NAMALWA (cell line): ENCODE results near the gene PREP.

Experiments
- DNase-seq: peaks from one replicate; pipeline ENCODE4 v3.0.0-alpha.2; 2015; ENCODE audit warnings: low spot score

Gene PREP

DNA sequence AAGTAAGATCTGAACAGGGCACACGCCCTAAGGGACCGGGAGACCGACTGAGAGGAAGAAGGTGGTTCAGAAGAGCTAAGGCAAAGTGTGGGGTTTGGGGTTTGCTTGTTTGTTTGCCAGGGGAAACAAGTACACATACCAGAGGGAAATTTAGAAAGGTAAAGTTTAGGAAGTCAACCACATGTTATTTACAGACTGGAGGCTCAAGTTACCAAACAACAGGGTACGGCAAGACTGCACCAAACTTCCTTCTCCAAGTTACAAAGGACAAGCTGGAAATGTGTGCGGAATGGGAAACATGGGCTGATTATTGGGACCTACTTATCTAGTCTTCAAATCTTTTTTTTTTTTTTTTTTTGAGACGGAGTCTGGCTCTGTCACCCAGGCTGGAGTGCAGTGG lies 11.2 kb downstream of the PREP start:
- no peak for DNase-seq

DNA sequence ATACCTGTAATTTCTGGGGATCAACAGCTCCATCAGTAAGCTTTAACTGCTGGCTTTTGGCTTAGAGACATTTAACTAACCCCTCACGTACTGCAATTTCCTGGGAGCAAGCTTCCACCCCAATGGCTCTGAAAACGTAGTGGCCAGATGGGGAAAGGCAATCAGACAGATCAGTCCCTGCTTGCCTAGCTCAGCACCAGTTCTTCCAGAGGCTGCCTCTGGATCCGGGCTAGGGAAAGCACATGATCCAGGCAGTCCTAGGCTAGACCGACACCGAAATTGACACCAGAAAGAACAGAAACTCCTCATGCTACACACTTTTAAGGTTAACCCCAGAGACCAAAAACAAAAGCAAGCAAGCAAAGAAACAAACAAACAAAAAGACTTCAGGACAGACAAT lies 13.3 kb downstream of the PREP start:
- no peak for DNase-seq

DNA sequence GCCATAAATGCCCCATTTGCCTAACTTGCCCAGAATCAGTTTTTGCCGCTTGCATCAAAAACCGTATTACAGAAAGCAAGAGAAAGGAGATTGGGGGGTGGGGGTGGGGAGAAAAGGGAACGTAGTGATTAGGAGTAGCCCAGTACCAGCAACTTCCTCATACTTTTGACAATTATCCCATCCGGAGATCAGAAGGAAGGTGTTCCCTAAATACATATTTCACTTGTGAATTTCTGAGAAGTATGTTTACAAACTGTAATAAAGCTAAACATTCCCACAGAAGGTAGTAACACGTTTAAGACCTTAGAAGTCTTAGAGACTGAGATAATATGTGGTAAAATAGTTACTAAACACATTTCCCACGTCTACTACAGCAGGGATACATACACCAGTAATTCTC lies 14.5 kb downstream of the PREP start:
- no peak for DNase-seq

DNA sequence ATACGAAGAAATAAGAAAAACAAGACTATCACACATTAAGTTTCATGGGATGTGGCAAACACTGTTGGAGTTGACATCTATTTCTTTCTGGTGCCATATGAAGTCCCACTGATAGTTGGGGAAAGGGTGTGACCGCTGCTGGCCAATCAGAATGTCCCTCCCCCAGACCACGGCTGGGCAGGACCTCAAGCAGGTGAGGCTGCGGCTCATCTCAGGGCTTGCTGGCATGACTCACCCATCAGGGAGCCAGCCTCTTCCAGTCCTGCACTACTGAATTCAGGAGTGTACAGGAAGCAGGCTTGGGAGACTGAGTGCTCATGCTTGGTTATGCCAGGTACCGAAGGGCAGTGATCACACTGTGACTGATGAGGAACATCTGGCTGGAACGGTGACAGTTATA lies 18.9 kb downstream of the PREP start:
- no peak for DNase-seq

DNA sequence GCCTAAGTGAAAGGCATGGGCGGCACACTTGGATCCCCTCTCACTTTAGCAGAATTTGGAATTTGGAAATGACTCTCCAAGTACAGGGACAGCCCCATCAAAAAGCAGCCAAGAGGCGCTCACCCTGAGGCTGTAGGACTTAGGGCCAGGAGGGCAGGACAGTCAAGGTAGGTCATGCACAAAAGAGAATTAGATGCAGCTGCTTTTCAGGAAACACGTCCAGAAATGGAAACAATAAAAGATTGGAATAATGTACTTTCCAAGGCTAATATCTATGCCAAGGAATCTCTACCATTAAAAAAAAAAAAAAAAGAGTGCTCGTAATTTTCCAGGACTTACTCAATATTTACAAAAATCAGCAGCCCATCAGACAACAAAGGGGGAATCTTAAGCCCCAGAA lies 19.9 kb downstream of the PREP start:
- no peak for DNase-seq

DNA sequence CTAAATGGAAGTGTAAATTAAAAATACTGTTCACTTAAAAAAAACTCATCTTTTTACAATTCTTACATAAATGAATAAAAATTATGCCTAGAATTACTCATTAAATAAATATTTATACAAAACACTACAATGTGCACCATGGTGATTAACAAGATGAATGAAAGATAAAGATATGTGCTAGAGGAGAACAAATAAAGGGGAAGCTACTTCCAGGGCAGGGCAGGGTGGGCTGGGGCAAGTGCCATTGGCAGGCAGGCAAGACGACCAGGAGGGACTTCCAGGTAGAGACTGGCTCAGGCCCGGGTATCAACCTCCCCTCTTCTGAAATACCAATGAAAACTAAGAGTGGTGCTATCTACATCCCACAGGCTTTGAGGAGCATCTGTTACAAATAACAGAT lies 20.4 kb downstream of the PREP start:
- DNase-seq, result no peak

DNA sequence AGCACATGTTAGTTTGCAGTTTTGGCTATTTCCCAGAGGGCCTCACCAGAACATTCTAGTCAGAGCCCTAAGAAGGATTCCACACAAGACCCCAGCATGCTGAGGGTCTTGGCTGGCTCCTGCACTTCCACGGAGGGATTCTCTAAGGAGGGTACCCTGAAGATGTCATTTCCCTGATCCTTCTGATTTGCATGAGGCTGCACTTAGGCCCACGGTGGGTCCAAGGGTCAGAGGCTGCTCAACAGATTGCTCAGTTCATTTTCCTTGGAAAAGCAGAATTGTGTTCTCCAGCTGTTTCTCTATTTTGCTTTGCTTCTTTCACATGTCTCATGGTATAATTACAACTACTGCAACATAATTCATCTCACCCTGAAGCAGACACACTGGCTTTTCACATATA lies 22.2 kb downstream of the PREP start:
- DNase-seq, result no peak

DNA sequence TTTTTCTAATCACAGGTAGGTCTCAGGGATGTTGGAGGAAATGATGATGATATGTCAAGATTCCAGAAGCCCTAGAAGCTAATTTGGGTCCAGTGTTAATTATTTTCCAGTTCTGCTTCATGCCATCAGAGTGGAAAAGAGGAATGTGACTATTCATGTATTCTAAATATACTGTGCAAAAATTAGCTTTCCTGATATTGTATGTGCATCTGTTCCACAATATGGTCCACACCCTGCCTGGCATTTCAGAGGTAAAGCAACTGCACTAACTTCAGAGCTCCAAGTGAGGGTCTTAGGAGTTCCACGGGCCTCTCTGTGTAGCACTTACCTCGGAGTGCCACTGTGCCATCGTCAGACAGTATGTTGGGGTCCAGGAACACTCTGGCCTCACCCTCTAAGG lies 27.1 kb downstream of the PREP start:
- no peak for DNase-seq

DNA sequence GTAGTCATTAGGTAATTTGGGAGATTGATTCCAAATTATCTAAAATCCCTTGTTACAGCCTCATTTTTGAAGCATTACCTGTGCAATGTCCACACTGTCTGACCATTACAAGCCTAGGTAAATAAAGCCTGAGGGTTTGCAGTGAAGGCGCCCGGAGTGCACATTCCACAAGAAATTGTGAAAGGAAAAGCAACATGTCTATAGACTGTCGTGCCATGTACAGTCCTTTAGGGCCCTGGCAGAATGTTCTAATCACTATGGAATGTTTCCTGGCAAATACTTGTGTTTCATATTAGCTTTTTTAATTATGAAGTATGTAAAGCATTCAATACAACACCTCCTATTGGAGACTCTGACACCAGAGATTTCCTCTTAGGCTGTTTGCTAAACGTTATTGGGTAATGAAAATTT lies 28.9 kb downstream of the PREP start:
- no peak for DNase-seq

DNA sequence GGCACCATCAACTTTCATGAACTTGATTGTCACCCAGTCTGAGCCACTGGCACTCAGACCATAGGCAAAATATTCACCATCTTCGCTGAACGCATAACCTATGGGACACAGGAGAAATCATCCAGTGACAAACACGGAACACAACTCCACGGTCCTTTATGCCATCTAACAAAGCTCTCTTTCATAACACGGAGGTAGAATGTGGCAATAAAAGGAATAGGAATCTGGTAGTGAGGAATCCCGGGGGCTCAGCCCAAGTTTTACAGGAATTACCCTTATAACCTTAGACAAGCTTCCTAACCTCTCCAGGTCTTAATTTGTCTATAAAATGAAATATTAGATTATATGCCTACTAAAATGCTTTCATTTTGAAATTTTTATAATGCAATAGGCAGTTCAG lies 29.4 kb downstream of the PREP start:
- DNase-seq, result no peak

DNA sequence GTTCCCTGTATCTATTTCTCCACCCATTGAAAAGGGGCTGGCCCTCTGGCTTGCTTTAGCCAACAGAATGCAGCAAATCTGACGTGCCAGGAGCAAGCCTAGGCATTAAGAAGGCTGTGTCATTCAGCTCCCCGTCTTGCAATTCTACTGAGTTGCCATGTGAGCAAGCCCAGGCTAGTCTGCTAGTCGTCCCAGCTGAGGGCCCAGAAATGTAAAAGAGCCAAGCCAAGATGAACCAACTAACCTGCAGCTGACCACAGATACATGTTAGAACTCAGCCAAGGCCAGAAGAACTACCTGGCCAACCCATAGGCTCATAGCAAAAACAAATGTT lies 30.1 kb downstream of the PREP start:
- no peak for DNase-seq

DNA sequence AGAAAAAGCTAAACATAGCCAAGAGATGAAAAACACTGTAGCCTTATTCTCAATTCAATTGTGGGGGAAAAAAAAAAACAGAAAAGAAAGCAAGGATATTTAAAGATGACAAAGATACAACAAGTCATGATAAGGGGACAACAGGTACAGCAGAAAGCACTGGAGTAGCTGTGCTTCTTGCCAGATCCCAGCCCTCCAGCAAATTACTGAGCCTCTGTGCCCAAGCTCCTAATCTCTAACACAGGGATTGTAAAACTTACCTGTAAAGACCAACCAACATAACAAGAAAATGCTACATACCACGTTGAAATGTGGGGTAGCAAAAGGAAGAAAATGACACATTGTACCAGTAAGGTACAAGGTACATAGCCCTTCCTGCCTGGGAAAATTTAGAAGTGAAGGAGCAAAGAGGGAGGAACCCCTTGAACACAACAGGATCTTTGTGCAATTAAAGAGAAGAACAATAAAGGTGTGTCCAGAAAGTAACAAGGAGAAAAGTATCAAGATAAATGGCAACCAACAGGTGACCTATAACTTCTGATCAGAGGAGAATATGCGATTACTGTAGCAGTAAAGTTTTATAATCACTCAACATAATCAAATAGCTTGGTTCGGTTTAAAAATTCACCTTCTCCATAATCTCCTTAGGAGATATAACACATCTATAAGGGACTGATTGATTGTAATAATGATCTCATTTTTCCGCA lies 30.6 kb downstream of the PREP start:
- no peak for DNase-seq

DNA sequence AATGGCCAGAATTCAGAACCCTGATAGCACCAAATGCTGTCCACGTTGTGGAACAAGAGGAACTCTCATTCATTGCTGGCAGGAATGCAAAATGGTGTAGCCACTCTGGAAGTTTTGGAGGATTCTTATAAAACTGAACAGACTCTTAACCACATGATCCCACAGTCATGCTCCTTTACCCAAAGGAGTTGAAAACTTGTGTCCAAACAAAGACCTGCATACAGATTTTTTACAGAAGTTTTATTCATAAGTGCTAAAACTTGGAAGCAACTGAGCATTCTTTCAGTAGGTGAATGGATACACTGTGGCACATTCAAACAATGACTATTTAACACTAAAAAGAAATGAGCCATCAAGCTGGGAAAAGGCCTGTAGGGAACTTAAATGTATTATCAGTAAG lies 32.5 kb downstream of the PREP start:
- no peak for DNase-seq

DNA sequence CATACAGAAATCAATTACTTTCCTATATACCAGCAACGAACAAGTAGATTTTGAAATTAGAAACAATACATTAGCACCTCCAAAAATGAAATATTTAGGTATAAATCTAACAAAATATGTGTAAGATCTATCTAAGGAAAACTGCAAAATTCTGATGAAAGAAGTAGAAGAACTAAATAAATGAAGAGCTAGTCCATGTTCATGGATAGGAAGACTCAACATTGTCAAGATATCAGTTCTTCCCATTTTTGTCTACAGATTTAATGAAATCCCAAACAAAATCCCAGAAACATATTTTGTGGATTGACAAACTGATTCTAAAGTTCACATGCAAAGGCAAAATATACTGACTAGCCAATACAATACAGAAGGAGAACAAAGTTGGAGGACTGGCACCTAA lies 33.7 kb downstream of the PREP start:
- DNase-seq, result no peak

DNA sequence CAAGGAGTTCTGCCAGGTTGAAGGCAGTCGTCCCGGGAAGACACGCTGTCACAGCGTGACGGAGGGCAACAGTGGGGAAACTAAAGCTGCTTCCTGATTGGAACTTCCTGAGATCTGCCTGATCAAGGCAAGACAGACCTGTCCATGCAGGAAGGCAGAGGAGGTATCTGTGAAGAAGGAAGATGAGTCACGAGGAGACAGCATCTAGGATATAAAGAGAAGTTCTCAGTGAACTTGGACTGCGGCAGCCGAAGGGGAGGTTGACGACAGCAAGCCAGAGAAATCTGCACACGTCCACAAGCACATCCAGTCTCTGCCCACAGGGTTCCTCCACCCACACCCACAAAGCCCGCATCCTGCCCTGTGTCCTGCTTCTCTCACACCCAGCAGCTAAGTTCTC lies 38.6 kb downstream of the PREP start:
- DNase-seq, result no peak

DNA sequence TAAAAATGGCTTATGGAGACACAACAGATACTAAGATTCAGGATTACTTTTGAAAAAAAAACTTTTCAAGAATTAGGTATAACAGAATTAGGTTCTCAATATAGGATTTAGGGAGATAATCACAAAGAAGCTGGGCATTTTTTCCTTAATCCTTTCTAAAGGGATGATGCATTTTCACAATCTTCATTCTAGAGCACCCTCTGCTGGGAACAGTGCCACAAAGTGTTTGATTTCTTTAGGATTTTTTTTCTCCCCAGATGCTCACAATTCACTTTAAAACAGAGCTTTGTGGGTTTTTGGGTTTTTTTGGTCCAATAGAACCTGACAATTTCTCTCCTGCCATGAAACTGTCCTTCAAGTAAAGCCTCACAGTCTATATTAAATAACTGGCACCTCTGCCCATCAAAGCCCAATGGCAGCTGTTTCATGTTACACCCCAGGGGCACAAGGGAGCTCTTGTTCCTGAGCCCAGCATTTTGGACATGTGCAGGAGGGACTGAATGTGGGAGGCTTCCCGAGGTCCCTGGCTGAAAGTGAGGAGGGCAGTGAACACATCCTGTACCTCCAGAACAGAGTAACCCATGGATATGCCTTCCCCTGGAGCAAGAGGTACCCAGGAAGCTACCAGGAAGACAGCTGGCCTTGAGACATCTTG lies 39.7 kb downstream of the PREP start:
- DNase-seq, result no peak

DNA sequence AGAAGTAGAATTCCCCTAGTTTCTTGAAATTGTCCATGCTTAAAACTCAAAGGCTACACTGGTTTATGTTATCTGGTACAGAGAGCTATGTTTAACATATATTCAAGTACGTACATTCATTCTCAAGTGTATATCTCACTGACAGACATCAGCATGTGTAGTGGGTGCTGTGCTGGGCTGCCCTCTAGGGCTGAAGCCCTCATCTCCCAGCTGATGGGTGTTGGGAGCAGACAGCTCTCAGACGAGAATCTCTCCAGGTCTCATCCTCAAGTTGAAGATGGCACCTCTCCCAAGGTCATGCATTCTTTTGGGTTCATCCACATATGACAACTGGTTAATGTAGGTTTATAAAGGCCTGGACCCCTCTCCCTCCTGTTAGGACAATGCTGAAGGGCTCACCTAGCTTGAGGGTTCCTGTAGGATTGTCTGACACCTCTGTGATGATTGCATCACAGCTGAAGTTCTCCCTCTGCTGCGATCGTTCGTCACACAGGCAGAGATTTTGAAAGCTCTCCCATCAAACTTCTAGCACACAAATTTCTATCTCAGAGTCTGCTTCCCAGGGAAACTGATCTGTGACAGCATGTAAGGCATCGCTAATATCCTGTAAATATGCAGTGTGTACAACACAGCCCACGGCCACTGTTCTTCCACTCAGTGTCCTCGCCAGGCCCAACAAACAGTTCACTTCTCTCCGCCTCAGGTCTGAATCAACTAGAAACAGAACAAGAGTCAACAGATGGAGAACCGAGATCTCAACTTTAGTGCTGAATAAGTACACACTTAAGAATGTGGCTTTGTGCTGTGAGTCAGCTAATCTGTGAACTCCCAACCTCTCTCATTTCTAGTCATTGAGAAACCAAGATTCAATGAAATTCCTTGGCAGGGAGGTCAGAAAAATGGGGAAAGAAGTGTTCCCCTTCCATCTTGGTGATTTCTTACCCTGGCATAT lies 43.2 kb downstream of the PREP start:
- DNase-seq, result no peak

DNA sequence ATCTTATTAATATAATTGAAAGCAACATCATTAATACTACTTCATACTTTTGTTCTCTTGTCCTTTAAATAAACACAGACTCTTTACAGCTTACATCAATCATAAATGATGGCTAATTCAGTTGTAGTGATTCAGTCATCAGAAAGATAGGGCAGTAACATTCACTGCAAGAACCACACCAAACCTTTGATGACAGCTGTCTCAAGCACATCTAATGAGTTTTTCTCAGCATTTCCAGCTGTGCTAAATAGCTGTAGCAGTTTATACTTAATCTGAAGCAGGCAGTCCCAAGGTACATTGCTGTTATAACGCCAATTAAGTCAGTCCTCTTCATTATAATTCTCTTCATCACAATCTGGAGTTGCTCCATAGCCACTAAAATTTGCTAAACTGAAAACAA lies 45.7 kb downstream of the PREP start:
- no peak for DNase-seq

DNA sequence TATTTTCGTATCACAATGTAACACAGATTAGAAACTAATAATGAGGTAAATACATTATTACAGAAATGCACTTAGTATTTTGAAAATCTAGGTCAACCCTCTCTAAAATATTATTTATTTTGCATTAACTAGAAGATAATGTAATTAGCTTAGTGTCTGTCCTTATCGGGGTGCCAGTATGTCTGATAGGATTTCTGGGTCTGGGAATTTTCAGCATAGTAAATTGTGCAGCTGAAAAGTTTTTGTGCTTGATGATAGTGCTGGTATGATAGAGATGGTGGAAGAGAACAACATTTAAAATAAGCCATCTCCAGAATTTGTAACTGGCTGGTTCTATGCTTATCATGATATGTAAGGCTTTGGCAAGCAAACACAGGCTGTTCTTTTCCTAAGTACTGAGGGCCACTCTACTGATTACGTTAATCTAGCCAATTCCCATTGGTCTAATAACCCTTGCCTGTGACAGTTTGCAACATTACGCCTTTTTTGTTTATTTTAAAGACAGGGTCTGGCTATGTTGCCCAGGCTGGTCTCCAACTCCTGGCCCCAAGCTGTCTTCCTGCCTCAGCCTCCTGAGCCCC lies 50.8 kb downstream of the PREP start:
- DNase-seq, result no peak

DNA sequence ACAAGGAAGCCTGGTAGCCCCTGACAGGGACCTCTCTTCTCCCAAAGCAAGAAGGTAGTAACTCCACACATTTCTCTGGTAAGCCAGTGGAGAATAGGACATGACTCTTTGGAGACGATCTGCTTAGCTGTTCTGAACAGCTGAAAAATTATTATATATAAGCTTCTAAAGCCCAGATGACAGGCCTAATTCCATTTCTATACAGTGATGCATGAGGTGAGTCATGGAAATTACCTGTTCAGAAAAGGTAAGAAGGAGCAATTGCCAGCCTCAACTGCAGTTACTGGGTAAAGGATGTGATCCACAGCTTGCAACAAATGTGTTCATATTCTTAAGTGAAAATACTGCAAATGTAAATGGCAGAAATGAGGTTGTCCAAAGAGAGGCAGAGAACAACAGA lies 54.0 kb downstream of the PREP start:
- DNase-seq, result no peak

DNA sequence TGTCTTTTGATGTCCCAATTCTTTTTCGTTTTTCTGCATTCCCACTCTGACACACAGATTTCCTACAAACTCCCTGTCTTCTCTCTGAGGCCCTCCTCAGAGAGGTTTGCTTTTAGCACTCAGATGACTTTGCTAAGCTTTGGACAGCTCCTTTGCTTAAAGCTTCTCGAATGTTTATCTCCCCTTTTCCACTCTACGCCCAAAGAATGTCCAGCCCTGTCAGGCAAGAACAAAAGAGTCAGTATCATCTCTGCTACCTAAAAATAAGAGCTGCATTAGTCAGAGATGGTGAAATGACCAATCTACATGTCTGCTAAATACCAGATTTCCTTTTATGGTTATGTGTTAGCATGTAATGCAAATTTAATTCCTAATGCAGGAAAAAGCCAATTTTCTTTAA lies 56.8 kb downstream of the PREP start:
- DNase-seq, result no peak

DNA sequence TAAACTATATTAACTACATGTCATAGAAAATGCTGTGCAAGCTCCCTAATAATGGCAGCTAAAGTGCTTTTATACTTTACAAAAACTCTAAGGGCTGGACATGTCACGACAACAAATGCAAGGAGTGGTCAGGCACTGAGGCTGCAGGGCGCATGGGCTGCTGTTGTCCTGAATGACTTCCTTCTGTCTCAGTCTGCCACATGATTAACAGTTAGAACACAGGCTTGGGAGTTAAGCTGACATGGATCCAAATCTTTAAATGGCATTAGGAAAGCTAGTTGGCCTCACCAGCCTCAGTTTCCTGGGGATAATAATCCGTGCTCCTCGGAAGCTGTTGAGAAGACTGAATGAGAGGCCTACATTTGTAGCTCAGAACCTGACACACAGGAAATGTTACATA lies 57.4 kb downstream of the PREP start:
- no peak for DNase-seq

DNA sequence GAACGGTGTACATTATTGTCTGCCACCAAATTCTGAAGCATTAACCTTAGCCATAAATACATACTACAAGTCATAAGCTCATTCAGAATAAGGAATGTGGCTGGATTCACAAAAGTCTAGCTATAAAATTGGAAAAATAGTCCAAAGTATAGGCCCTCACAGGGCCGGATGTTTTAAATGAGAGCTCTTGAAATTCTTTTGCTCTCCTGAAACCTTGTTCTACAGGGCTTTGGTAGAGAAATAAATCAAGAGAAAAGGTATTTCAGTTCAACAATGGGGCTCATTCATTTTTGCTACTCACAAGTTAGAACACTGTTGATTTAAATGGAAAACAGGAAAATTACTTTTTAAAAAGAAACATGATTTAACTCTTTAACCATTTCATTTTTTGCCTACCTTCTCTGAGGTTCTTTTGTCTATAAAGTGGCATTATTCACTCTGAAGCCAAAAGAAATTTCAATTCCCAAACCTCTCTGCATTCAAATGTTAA lies 58.0 kb downstream of the PREP start:
- no peak for DNase-seq
